Measurements from ENCODE around the gene NLGN1. TPM values are rescaled to one million over a fixed set of nuclear protein-coding genes. Genes with fewer than 3 reads are reported as not detected.
"Not testable (repeated sequence)": the region's sequence is repeated elsewhere in the genome, so short reads cannot be mapped to it uniquely, and the experiment has no call there.

Gene NLGN1
- total RNA-seq, 1 experiment from 2014 or later = 5.2 TPM

DNA sequence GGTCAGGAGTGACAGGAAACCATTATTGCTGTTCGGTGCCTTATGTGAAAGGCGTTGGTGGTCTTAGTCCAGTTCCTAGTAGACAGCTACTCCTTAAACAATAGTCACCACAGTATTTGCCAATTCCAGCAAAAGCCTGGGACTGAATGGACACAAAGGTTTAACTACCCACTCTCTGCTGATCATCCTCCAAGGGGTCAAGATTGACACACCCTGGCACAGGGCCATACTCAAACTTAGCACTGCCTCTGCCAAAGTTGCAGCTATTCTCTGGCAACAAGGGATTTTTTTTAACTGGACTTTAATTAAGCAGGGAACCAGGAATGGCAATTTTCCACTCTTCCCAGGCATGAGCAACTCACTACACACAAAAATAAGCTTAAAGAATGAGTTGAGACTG is 193.9 kb downstream of the NLGN1 start:
- H3K4me1 ChIP-seq (ENCODE audit: insufficient read depth, low read length) = no peaks in the 10 kb centered on the region
- no peak overlapping the region for H3K9ac ChIP-seq (ENCODE audit: extremely low read depth, insufficient read length, low read length)
- H2BK12ac ChIP-seq (ENCODE audit: insufficient read length, low read depth, low read length) = no peak overlapping the region
- no peak overlapping the region for H4K8ac ChIP-seq (replicated peaks; ENCODE audit: insufficient read length, low read depth, low read length)
- H4K91ac ChIP-seq (ENCODE audit: insufficient read length, low read depth, low read length) = no peak overlapping the region
- no peak overlapping the region for H3K27ac Mint-ChIP-seq
- H3K23me2 ChIP-seq (ENCODE audit: insufficient read length, low read depth, low read length, poor library complexity, severe bottlenecking) = no peaks in the 10 kb centered on the region
- H3K9me3 ChIP-seq (ENCODE audit: control insufficient read depth, low read depth, low read length) = no peaks in the 10 kb centered on the region
- H3K27me3 Mint-ChIP-seq (ENCODE audit: low read depth) = no peaks in the 10 kb centered on the region; the same call in 1 of the 2 replicates
- no peak overlapping the region for H3K4me2 ChIP-seq (ENCODE audit: insufficient read depth, insufficient read length, low read length)
- H3K9me3 Mint-ChIP-seq = peaks cover 3% of the 10 kb centered on the region in 2 experiments; a peak in 3 of 5 replicates
- no peak overlapping the region for H3K4me3 Mint-ChIP-seq
- H3K79me1 ChIP-seq (ENCODE audit: insufficient read depth, low read depth, low read length, poor library complexity, severe bottlenecking) = no peaks in the 10 kb centered on the region
- no peak overlapping the region for H3K56ac ChIP-seq (ENCODE audit: insufficient read length, low read depth, low read length)
- H4K20me1 ChIP-seq (ENCODE audit: control insufficient read depth, insufficient read depth, insufficient read length) = no peaks in the 10 kb centered on the region
- H3K4ac ChIP-seq (ENCODE audit: low read depth, low read length) = no peak overlapping the region
- no peak overlapping the region for H2BK5ac ChIP-seq (ENCODE audit: insufficient read length, low read length)
- H2BK120ac ChIP-seq (ENCODE audit: low read depth, low read length, poor library complexity, severe bottlenecking) = no peak overlapping the region
- H3K18ac ChIP-seq (ENCODE audit: insufficient read length, low read depth, low read length) = no peak overlapping the region
- no peak overlapping the region for H2BK15ac ChIP-seq (ENCODE audit: low read depth, low read length)
- H4K5ac ChIP-seq (ENCODE audit: insufficient read length, low read depth, low read length) = no peak overlapping the region
- no peak overlapping the region for H3K23ac ChIP-seq (ENCODE audit: insufficient read length, low read depth, low read length)
- H3T11ph ChIP-seq (ENCODE audit: low read length) = no peak overlapping the region
- TF ChIP-seq, protein P1, sequence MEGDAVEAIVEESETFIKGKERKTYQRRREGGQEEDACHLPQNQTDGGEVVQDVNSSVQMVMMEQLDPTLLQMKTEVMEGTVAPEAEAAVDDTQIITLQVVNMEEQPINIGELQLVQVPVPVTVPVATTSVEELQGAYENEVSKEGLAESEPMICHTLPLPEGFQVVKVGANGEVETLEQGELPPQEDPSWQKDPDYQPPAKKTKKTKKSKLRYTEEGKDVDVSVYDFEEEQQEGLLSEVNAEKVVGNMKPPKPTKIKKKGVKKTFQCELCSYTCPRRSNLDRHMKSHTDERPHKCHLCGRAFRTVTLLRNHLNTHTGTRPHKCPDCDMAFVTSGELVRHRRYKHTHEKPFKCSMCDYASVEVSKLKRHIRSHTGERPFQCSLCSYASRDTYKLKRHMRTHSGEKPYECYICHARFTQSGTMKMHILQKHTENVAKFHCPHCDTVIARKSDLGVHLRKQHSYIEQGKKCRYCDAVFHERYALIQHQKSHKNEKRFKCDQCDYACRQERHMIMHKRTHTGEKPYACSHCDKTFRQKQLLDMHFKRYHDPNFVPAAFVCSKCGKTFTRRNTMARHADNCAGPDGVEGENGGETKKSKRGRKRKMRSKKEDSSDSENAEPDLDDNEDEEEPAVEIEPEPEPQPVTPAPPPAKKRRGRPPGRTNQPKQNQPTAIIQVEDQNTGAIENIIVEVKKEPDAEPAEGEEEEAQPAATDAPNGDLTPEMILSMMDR (conservative IDR thresholded peaks at IDR 0.05) = no peak
- no CpG with 5 or more reads among the region's 2 CpGs for WGBS (ENCODE audit: extremely low coverage, insufficient read length, low lambda C conversion rate)
- no peak overlapping the region for H2BK20ac ChIP-seq (ENCODE audit: low read depth, low read length, poor library complexity, severe bottlenecking)
- H3K27me3 ChIP-seq (ENCODE audit: insufficient read depth, low read length) = no peaks in the 10 kb centered on the region
- no peak overlapping the region for H2AK5ac ChIP-seq (ENCODE audit: insufficient read length, low read length)
- H3K14ac ChIP-seq (ENCODE audit: insufficient read depth, low read length) = no peak overlapping the region
- peaks cover 9 to 25% (median 16%) of the 10 kb centered on the region in 3 experiments for H3K36me3 Mint-ChIP-seq (ENCODE audit: insufficient read depth in 1 of 3, low read depth in 3 of 3)
- H3K4me1 Mint-ChIP-seq = peaks cover 18 to 25% of the 10 kb centered on the region in 2 experiments
- DNase-seq = no peak
- H3K79me2 ChIP-seq (ENCODE audit: insufficient read depth, low read length) = no peaks in the 10 kb centered on the region
- H2AFZ ChIP-seq (ENCODE audit: low read length) = no peak overlapping the region
- H3K27ac ChIP-seq (ENCODE audit: insufficient read length, low read depth, low read length) = no peak overlapping the region

- H3K4me1 Mint-ChIP-seq; H3K56ac ChIP-seq (ENCODE audit: insufficient read length, low read depth, low read length); H4K8ac ChIP-seq (replicated peaks; ENCODE audit: insufficient read length, low read depth, low read length); H4K20me1 ChIP-seq (ENCODE audit: control insufficient read depth, insufficient read depth, insufficient read length); H3K14ac ChIP-seq (ENCODE audit: insufficient read depth, low read length); H3K27me3 Mint-ChIP-seq (ENCODE audit: low read depth); H2BK5ac ChIP-seq (ENCODE audit: insufficient read length, low read length); H3K79me1 ChIP-seq (ENCODE audit: insufficient read depth, low read depth, low read length, poor library complexity, severe bottlenecking); H2BK120ac ChIP-seq (ENCODE audit: low read depth, low read length, poor library complexity, severe bottlenecking); H3K4me2 ChIP-seq (ENCODE audit: insufficient read depth, insufficient read length, low read length); H3K79me2 ChIP-seq (ENCODE audit: insufficient read depth, low read length); H3K23me2 ChIP-seq (ENCODE audit: insufficient read length, low read depth, low read length, poor library complexity, severe bottlenecking); H3K4ac ChIP-seq (ENCODE audit: low read depth, low read length); H2AK5ac ChIP-seq (ENCODE audit: insufficient read length, low read length); H3K27me3 ChIP-seq (ENCODE audit: insufficient read depth, low read length); DNase-seq; H2BK12ac ChIP-seq (ENCODE audit: insufficient read length, low read depth, low read length); H3K23ac ChIP-seq (ENCODE audit: insufficient read length, low read depth, low read length); H2BK20ac ChIP-seq (ENCODE audit: low read depth, low read length, poor library complexity, severe bottlenecking); H4K91ac ChIP-seq (ENCODE audit: insufficient read length, low read depth, low read length); H4K5ac ChIP-seq (ENCODE audit: insufficient read length, low read depth, low read length); H3K27ac ChIP-seq (ENCODE audit: insufficient read length, low read depth, low read length); H3K9me3 ChIP-seq (ENCODE audit: control insufficient read depth, low read depth, low read length); H3K4me3 Mint-ChIP-seq; H3K4me1 ChIP-seq (ENCODE audit: insufficient read depth, low read length); H2AFZ ChIP-seq (ENCODE audit: low read length); H3T11ph ChIP-seq (ENCODE audit: low read length); H3K9me3 Mint-ChIP-seq; H3K18ac ChIP-seq (ENCODE audit: insufficient read length, low read depth, low read length); H3K9ac ChIP-seq (ENCODE audit: extremely low read depth, insufficient read length, low read length); H2BK15ac ChIP-seq (ENCODE audit: low read depth, low read length): not testable (repeated sequence)
- H3K27ac Mint-ChIP-seq = peak overlapping the region in 2 of 3 experiments; percentile 57 to 85; a peak in 4 of 7 replicates
- peaks cover 9 to 25% (median 16%) of the 10 kb centered on the region in 3 experiments for H3K36me3 Mint-ChIP-seq (ENCODE audit: insufficient read depth in 1 of 3, low read depth in 3 of 3)
- no CpG with 5 or more reads among the region's 3 CpGs for WGBS (ENCODE audit: extremely low coverage, insufficient read length, low lambda C conversion rate)
Measured at GRCh38 chr3:173594881-173595280, 197.3 kb downstream of the NLGN1 start.

Data from H9 (cell line).